Activated CD4-positive, alpha-beta T cell treated with anti-CD3 and anti-CD28 coated beads, Interleukin-2, amount 50 U/mL, for 48 hours (primary cell): ENCODE measurements around the gene SHKBP1.
"Not testable (repeated sequence)": the region's sequence is repeated elsewhere in the genome, so short reads cannot be mapped to it uniquely, and the experiment has no call there.

Source experiments
- DNase-seq, 2 experiments: peaks; one replicate each; pipeline ENCODE4 v3.0.0-alpha.2; 2020

The SHKBP1 gene

DNA sequence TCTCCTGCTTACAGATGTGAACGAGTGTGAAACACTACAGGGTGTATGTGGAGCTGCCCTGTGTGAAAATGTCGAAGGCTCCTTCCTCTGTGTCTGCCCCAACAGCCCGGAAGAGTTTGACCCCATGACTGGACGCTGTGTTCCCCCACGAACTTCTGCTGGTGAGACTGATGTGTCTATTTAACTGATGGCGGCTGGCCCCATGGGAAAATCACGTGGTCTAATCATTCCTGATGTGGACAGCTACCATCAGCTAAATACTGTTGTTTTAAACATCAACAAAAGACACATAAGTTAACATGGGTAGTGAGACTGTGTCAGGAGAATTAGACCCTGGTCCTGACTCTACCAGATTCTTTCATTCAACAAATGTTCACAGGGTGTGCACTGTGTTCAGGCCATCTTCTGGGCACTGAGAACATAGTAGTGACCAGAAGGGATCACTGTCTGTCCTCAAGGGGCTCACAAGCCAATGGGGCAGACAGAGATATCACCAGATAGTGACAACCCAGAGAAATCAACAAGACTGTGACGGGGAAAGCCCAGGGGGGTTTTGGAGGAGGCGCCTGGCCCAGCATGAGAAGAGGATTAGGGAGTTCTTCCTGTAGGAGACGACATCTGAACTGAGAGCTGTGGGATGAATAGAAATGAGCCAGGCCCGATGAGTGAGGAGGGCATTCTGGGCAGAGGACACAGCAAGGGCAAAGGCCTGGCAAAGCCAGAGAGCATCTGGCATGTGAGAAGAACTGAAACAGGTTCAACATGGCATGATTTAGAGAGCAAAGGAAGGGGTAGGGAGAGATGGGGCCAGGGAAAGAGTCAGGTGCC, 42.9 kb downstream of the SHKBP1 start:
- DNase-seq, result no peak

GRCh38 chr19:40620161-40620485, 43.5 kb downstream of the SHKBP1 start:
- DNase-seq, result no peak

GRCh38 chr19:40621283-40621682, 44.6 kb downstream of the SHKBP1 start:
- no peak for DNase-seq

GRCh38 chr19:40621966-40622772, 45.5 kb downstream of the SHKBP1 start:
- DNase-seq, result no peak

DNA sequence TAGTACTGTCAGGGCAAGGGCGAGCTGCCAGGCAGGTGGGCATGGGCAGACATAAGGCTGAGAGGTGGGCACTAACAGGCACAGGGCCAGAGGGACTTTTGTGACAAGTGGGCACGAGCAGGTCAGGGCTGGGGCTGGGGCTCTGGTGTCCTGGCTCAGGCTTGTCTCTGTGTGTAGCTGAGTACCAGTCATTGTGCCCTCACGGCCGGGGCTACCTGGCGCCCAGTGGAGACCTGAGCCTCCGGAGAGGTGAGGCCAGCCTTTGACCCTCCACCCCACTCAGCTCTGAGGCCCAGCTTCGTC, 46.1 kb downstream of the SHKBP1 start:
- DNase-seq, result no peak

- DNase-seq, result peak; percentile 43 to 46
Observed at GRCh38 chr19:40623403-40624251, 47.0 kb downstream of the SHKBP1 start.

GRCh38 chr19:40624369-40625153, 47.9 kb downstream of the SHKBP1 start:
- DNase-seq, result not testable (repeated sequence)

GRCh38 chr19:40625406-40626120, 48.9 kb downstream of the SHKBP1 start:
- DNase-seq, result no peak

DNA sequence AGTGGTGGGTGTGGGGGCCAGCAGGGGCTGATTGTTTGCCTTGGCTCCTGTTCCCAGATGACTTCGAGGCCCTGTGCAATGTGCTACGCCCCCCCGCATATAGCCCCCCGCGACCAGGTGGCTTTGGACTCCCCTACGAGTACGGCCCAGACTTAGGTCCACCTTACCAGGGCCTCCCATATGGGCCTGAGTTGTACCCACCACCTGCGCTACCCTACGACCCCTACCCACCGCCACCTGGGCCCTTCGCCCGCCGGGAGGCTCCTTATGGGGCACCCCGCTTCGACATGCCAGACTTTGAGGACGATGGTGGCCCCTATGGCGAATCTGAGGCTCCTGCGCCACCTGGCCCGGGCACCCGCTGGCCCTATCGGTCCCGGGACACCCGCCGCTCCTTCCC, 50.2 kb downstream of the SHKBP1 start:
- no peak for DNase-seq

DNA sequence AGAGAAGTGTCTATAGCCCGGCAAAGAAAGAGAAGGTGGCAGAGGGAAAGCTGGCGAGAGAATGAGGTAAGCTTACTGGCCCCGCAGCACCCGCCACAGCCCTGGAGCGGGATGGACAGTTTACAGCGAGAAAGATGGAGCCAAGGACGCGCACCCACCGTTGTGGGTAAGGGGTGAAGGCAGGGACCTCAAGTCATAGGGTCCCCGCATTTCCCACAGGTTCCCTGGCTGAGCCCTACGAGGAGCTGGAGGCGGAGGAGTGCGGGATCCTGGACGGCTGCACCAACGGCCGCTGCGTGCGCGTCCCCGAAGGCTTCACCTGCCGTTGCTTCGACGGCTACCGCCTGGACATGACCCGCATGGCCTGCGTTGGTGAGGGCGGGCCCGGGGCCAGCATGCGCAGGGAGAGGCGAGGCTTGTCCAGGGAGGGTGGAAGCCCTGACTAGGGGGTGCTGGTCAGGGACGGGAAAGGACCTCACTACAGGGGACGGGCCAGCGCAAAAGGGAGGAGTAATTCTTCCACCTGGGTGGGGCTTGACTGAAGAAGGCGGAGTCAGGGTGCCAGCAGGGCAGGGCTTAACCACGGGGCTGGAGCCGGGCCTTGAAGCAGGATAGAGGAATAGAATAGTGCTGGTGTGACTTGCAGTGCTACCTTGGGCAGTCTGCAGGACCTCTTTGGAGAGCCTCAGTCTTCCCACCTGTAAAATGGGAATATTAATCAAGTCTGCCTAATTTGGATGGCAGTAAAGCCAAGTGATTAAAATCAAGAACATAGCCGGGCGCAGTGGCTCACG, 51.0 kb downstream of the SHKBP1 start:
- no peak for DNase-seq

GRCh38 chr19:40629346-40629745, 52.7 kb downstream of the SHKBP1 start:
- no peak for DNase-seq

- DNase-seq, result no peak
Observed at GRCh38 chr19:40630571-40631160, 54.0 kb downstream of the SHKBP1 start.

DNA sequence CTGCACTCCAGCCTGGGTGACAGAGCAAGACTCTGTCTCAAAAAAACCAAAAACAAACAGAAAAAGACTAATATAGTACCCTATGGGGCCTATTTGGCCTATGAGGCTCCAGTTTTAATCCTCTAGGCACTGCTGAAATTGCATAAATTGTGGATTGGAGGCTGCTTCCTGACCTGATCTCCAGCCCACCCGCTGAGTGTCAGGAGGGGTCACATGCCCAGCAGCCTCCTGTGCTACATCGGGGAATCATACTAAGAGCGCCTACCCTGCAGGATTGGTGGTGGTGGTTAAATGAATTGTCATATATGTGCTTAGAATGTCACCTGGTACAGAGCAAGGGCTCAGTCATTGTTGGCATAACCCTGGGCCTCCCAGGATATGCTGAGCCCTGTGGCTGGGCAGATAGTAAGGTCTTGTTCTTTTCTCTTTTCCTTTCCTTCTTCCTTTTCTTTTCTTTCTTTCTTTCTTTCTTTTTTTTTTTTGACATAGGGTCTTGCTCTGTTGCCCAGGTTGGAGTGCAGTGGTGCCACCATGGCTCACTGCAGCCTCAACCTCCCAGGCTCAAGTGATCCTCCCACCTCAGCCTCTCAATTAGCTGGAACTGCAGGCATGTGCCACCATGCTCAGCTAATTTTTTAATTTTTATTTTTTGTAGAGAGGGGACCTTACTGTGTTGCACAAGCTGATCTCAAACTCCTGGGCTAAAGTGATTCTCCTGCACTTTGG, 55.8 kb downstream of the SHKBP1 start:
- DNase-seq, result no peak

DNA sequence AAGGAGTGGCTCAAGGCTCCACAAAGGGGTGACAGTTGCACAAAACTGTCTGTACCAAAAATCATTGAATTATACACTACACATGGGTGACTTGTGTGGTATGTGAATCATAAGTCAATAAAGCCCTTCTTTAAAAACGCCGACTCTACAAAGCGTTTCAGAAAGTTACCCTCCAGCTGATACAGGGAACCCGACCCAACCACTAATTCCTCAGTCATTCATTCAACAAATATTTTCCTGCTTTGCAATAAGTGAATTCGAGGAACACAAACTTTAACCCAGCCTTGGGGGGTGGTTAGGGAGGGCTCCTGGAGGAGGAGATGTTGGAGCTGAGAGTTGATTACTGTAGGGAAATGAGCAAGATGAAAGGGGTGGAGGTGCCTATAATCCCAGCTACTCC, 56.5 kb downstream of the SHKBP1 start:
- no peak for DNase-seq

- DNase-seq, result no peak
Observed at GRCh38 chr19:40638327-40638726, 61.7 kb downstream of the SHKBP1 start.

GRCh38 chr19:40639638-40639982, 62.9 kb downstream of the SHKBP1 start:
- DNase-seq, result no peak

- DNase-seq, result no peak
Observed at GRCh38 chr19:40640744-40641143, 64.1 kb downstream of the SHKBP1 start.
